Kidney epithelial cell (primary cell): ENCODE measurements around the gene ALOX5AP. TPM values are rescaled to one million over a fixed set of nuclear protein-coding genes. Genes with fewer than 3 reads are reported as not detected.
"Not testable (repeated sequence)": the region's sequence is repeated elsewhere in the genome, so short reads cannot be mapped to it uniquely, and the experiment has no call there.

ENCODE experiments used
- DNase-seq: peaks from one replicate; pipeline ENCODE4 v3.0.0-alpha.2; 2010; ENCODE audit warnings: low read depth
- H3K27me3 ChIP-seq: 2 replicates; pipeline ENCODE4 v1.6.0; 2011; ENCODE audit warnings: low read length; ENCODE audit not compliant: control insufficient read depth, insufficient read depth
- H3K36me3 ChIP-seq: 2 replicates; pipeline ENCODE4 v1.5.1; 2011; ENCODE audit warnings: low read length; ENCODE audit not compliant: control insufficient read depth, insufficient read depth
- H3K4me3 ChIP-seq: 2 replicates; pipeline ENCODE4 v1.5.1; 2011; ENCODE audit warnings: low read depth, mild to moderate bottlenecking, control low read depth, low read length
- total RNA-seq: library from RNA; depleted of rRNA; stranded (reverse); fragments of >200 nt; gene quantifications from 2 replicates; pipeline ENCODE4 v1.2.3, GENCODE V29; 2015
- TF ChIP-seq, protein P1 (sequence below): IDR thresholded peaks from 2 replicates; pipeline ENCODE4 v1.5.1; 2011; ENCODE audit warnings: mild to moderate bottlenecking, moderate library complexity, low read length, control low read depth, inconsistent platforms; ENCODE audit not compliant: insufficient read depth, poor library complexity, severe bottlenecking

The ALOX5AP gene
- total RNA-seq, 1 donor from 2014 or later = 96.0 TPM

DNA sequence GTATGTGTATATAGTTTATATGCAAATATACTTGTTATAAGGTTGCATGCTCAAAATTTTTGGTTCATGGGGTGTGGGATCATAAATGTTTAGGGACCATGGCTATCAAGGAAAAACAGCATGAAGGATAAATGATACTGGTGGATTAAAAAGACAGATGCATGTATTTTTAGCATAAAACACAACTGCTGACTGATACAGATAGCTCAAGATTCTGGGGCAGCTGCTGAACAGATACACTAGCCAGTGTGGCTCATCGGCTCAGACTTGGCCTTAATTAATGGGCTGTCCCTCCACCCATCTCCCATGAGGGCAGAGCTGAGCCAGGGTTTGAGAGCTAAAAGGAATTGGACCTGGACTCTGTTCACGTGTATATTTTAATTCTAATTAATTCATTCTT, 11.4 kb downstream of the ALOX5AP start:
- TF ChIP-seq, protein P1, sequence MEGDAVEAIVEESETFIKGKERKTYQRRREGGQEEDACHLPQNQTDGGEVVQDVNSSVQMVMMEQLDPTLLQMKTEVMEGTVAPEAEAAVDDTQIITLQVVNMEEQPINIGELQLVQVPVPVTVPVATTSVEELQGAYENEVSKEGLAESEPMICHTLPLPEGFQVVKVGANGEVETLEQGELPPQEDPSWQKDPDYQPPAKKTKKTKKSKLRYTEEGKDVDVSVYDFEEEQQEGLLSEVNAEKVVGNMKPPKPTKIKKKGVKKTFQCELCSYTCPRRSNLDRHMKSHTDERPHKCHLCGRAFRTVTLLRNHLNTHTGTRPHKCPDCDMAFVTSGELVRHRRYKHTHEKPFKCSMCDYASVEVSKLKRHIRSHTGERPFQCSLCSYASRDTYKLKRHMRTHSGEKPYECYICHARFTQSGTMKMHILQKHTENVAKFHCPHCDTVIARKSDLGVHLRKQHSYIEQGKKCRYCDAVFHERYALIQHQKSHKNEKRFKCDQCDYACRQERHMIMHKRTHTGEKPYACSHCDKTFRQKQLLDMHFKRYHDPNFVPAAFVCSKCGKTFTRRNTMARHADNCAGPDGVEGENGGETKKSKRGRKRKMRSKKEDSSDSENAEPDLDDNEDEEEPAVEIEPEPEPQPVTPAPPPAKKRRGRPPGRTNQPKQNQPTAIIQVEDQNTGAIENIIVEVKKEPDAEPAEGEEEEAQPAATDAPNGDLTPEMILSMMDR = no peak
- no peaks in the 10 kb centered on the region for H3K36me3 ChIP-seq
- no peak overlapping the region for H3K4me3 ChIP-seq
- no peaks in the 10 kb centered on the region for H3K27me3 ChIP-seq
- DNase-seq = no peak

DNA sequence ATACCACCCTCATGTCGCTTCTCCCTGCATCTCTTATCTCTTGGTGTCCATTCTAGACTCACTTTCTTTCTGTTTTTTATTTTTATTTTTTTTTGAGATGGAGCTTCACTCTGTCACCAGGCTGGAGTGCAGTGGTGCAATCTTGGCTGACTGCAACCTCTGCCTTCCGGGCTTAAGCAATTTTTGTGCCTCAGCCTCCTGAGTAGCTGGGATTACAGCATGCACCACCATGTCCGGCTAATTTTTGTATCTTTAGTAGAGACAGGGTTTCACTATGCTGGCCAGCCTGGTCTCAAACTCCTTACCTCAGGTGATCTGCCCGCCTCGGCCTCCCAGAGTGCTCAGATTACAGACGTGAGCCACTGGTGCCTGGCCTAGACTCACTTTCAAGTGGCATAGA, 12.5 kb downstream of the ALOX5AP start:
- H3K4me3 ChIP-seq, H3K27me3 ChIP-seq, H3K36me3 ChIP-seq, DNase-seq: not testable (repeated sequence)

DNA sequence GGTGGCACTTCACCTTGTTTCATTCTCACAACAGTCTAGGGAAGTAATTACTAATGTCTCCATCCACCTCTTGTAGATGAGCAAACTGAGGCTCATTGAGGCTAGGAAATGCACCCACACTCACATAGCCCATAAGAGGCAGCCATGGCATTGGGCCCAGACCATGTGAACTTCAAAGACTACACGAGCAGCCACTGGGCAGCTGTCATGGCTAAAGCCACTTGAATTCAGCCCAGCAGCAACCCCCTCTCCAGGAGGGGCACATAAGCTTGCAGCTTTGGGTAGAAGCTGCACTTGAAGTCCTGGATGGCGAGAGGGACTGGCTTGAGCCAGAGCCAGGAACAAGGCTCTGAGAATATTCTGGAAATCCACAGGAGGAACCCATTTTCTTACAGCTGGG, 13.4 kb downstream of the ALOX5AP start:
- Histone ChIP-seq H3K36me3 (no peaks in the 10 kb centered on the region), H3K4me3 (no peak overlapping the region), H3K27me3 (no peaks in the 10 kb centered on the region)
- TF ChIP-seq, protein P1 = no peak
- DNase-seq = no peak

DNA sequence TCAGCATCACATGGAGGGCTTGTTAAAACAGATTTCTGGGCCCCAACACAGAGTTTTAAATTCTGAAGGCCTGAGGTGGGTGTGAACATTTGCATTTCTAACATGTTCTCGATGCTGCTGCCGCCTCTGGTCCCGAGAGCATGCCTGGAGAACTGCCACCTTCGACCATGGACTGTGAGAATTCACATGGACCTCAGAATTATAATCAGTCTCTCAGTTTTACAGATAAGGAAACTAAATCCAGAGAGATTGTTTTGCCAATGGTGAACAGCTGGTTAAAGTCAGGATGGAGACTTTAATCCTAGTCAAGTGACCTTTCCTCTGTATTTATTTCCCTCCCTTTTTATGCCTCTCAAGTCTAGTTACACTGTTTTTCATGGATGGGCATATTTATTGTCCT, 14.7 kb downstream of the ALOX5AP start:
- Histone ChIP-seq H3K36me3 (no peaks in the 10 kb centered on the region), H3K27me3 (no peaks in the 10 kb centered on the region), H3K4me3 (no peak overlapping the region)
- DNase-seq = no peak
- TF ChIP-seq, protein P1 = no peak

DNA sequence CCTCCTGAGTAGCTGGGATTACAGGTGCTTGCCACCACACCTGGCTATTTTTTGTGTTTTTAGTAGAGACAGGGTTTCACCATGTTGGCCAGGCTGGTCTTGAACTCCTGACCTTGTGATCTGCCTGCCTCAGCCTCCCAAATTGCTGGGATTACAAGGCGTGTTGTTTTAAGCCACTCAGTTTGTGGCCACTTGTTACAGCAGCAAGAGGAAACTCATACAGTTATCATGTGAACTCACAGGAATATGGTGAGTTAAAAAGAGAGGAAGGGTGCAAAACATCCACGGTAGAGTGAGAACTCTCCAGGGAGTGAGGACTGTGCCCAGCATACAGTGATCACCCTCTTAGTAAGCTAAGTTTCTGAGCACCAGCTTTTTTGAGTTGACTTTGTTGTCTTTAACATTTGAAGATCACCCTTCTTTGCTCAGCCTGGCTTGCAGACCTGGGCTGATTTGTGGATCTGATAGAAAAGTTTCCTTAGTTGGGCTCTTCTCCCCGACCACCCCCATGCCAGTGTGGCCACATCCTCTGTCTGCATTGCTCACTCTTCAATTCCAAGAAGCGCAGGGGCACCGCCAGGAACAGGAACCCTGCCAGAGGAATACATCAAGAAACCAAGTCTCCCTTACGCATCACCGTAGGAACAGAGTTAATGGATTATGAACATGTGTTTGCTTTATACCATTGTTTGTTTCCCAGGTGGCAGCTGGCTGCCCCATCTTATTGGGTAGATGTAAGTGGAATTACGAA, 16.0 kb downstream of the ALOX5AP start:
- no peak for DNase-seq
- TF ChIP-seq, protein P1 = no peak
- no peak overlapping the region for H3K4me3 ChIP-seq
- H3K36me3 ChIP-seq = no peaks in the 10 kb centered on the region
- H3K27me3 ChIP-seq = no peaks in the 10 kb centered on the region

DNA sequence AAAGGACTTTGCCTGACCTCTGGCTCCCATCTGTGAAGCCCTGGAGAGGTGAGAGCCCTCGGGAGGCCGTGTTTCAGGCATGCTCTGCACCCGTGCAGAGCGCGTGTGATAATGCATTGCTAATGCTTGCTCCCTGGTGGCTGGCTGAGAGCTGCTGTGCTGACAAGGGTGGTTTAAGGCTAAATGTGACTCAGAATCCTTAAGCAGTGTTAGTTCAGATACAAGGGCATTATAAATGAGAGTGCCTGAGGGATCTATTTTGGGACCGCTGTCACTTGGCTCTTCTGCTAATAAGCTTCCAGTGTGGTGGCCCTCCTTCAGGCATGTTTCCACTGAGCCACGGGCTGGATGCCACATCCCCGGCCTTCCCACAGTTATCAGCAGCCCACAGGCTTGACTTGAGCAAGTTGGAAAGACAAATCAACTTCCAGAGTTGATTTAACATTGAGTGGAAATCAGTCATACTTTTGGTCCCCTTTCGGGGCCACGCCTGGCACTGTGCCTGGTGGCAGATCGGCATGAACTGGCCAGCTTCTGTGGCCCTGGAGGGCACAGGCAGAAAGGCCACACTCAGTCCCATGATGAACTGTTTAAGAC, 17.0 kb downstream of the ALOX5AP start:
- TF ChIP-seq, protein P1 = no peak
- no peaks in the 10 kb centered on the region for H3K27me3 ChIP-seq
- H3K4me3 ChIP-seq = no peak overlapping the region
- no peak for DNase-seq
- H3K36me3 ChIP-seq = no peaks in the 10 kb centered on the region
